H1 (cell line): ENCODE measurements around the gene LBR. TPM values are rescaled to one million over a fixed set of nuclear protein-coding genes. Genes with fewer than 3 reads are reported as not detected.

Experiments used
- CEBPB ChIP-seq: IDR thresholded peaks from 2 replicates; pipeline ENCODE4 v1.6.1; 2012; ENCODE audit warnings: low read depth, low read length
- CHD1 ChIP-seq: IDR thresholded peaks from 2 replicates; pipeline ENCODE4 v1.6.1; 2012; ENCODE audit warnings: low read depth, low read length, improper control_type of control experiment
- CHD7 ChIP-seq: fragments of 300-600 bp; sonication (generic); IDR thresholded peaks from 2 replicates; pipeline ENCODE4 v1.7.1; 2012; ENCODE audit warnings: low read length, moderate library complexity, mild to moderate bottlenecking, inconsistent platforms; ENCODE audit not compliant: insufficient replicate concordance
- CREB1 ChIP-seq: IDR thresholded peaks from 2 replicates; pipeline ENCODE4 v1.6.1; 2012; ENCODE audit warnings: inconsistent platforms
- CTBP2 ChIP-seq: IDR thresholded peaks from 2 replicates; pipeline ENCODE4 v1.7.0; 2011; ENCODE audit warnings: borderline replicate concordance, mild to moderate bottlenecking, moderate library complexity, mixed read lengths, low read length; ENCODE audit not compliant: insufficient read depth, insufficient read length
- HDAC2 ChIP-seq, 2 experiments: fragments of 300-600 bp in 1 of 2; sonication (generic) in 1 of 2; IDR thresholded peaks; 2 replicates each; pipeline ENCODE4 v1.6.1; 2011 to 2012; ENCODE audit warnings: low read depth in 2 of 2, low read length in 2 of 2, mild to moderate bottlenecking in 2 of 2, moderate library complexity in 2 of 2, borderline replicate concordance in 1 of 2, inconsistent platforms in 1 of 2
- POLR2AphosphoS5 ChIP-seq: IDR thresholded peaks from 2 replicates; pipeline ENCODE4 v1.6.1; 2011; ENCODE audit warnings: low read depth, low read length
- SIN3A ChIP-seq, 2 experiments: IDR thresholded peaks in 1 of 2; conservative IDR thresholded peaks in 1 of 2; 2 replicates each; pipeline ENCODE4 v1.6.1; 2011 to 2012; ENCODE audit warnings: low read length in 2 of 2, improper control_type of control experiment in 1 of 2, low read depth in 1 of 2, mild to moderate bottlenecking in 1 of 2
- SIX5 ChIP-seq: IDR thresholded peaks from 2 replicates; pipeline ENCODE4 v1.6.1; 2011; ENCODE audit warnings: mild to moderate bottlenecking, low read depth, low read length
- SRF ChIP-seq: IDR thresholded peaks from 2 replicates; pipeline ENCODE4 v1.6.1; 2011; ENCODE audit warnings: mild to moderate bottlenecking, low read depth, low read length, moderate library complexity
- polyA plus RNA-seq, 7 experiments: library from polyadenylated mRNA; depleted of rRNA in 3 of 7; stranded (reverse) in 5 of 7; unstranded in 2 of 7; fragments of >200 nt in 5 of 7; fragments of 200-250 nt in 2 of 7; gene quantifications; 1 replicate in 5 of 7; 2 replicates in 1 of 7; 4 replicates in 1 of 7; pipeline versions ENCODE4 v1.2.1 to v1.2.3, GENCODE V29; 2011 to 2013; ENCODE audit warnings: missing spikeins in 2 of 7, mixed read lengths in 2 of 7
- total RNA-seq: library from RNA; stranded (reverse); fragmentation: NEBNext Ultra II Directional; extraction: Animal tissue kit (Norgen Biotek cat#: 25700); gene quantifications from 2 replicates; pipeline ENCODE4 v1.2.1, GENCODE V29; 2021

LBR gene
- total and polyA plus RNA-seq, 2 of the 8 experiments (the other 6 are each of a cell fraction or from before 2014, with no cell fraction given): 32.1 to 89.8 TPM

GRCh38 chr1:225368036-225368552 lies 59.7 kb downstream of the LBR start (continued):
- TF ChIP-seq CHD7: no peak
- TF ChIP-seq CTBP2: no peak
- no peak for TF ChIP-seq CREB1
- TF ChIP-seq SIX5: no peak
- TF ChIP-seq CHD1: no peak
- no peak for TF ChIP-seq POLR2AphosphoS5
- TF ChIP-seq SRF: no peak
- TF ChIP-seq HDAC2 (IDR thresholded peaks at IDR 0.05; ENCODE audit: borderline replicate concordance in 1 of 2, low read depth in 2 of 2, low read length in 2 of 2): no peak
- no peak for TF ChIP-seq CEBPB
- no peak for TF ChIP-seq SIN3A (conservative IDR thresholded peaks at IDR 0.05 in 1 of 2, IDR thresholded peaks at IDR 0.05 in 1 of 2; ENCODE audit: low read depth in 1 of 2, low read length in 2 of 2)
- TF ChIP-seq, all 59 proteins: peak for 0
